ENCODE measurements around the gene MPZL1.

DNA sequence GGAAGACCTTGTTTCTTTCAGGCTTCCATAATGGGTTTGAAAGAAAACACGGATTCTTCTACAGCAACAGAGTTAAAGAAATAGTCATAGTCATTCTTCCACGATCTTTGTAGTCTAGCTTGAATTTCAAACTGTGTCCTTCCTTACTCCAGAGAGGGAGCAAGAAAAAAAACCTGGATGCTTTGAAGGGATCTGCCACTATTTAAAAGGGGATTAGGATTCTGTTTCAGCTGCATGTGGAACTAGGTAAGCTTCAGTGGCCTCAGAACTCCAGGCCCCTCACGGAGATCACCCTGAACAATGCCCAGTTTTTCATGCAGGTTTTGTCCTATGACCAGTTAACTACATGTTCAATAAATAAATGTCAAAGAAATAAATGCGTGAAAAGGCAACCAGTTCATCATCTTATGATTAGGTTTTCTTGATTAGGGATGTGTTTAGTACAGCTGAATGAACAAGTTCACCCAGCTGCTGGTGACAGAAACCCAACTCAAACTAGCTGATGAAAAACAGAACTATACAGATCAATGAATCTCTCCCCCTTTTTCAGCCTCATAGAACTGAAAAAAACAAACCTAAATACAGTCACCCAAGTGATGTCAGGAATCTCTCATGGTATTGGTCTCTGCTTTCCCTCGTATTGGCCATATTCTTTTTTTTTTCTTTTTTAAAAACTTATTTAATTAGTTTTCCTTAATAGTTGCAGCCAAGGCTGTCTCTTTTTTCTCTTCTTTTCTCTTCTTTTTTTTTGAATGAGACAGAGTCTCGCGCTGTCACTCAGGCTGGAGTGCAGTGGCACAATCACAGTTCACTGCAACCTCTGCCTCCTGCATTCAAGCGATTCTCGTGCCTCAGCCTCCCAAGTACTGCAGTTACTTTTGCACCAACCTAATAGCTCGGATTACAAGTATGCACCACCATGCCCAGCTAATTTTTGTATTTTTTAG is 14.6 kb upstream of the MPZL1 start:
- TF ChIP-seq CTCF (conservative IDR thresholded peaks at IDR 0.05; ENCODE audit: low read length) (no peak), EZH2phosphoT487 (IDR thresholded peaks at IDR 0.05; ENCODE audit: borderline replicate concordance, low read depth, low read length) (no peak)
